HepG2 (cell line): ENCODE results near the gene GRPEL2. TPM values are rescaled to one million over a fixed set of nuclear protein-coding genes. Genes with fewer than 3 reads are reported as not detected.

Experiments
- CHD2 ChIP-seq: IDR thresholded peaks from 2 replicates; pipeline ENCODE4 v1.6.1; 2011; ENCODE audit warnings: low read depth, low read length, improper control_type of control experiment
- KMT2A ChIP-seq: sonication (generic); formaldehyde crosslinking; IDR thresholded peaks from 2 replicates; pipeline ENCODE4 v1.4.0; 2020; ENCODE audit warnings: missing genetic modification reagents
- NAIF1 ChIP-seq: sonication (generic); formaldehyde crosslinking; IDR thresholded peaks from 2 replicates; pipeline ENCODE4 v1.5.0; 2020; ENCODE audit warnings: mild to moderate bottlenecking, missing genetic modification reagents, borderline replicate concordance
- NCOA2 ChIP-seq: sonication (generic); formaldehyde crosslinking; IDR thresholded peaks from 2 replicates; pipeline ENCODE4 v1.8.0; 2022; ENCODE audit warnings: inconsistent platforms
- NR2F2 ChIP-seq: IDR thresholded peaks from 2 replicates; pipeline ENCODE4 v1.6.1; 2012; ENCODE audit warnings: low read depth, inconsistent platforms, borderline replicate concordance
- POGZ ChIP-seq: sonication (generic); formaldehyde crosslinking; IDR thresholded peaks from 2 replicates; pipeline ENCODE4 v1.4.0; 2020; ENCODE audit warnings: mild to moderate bottlenecking, missing genetic modification reagents
- RBFOX2 ChIP-seq: fragments of 200-400 bp; formaldehyde crosslinking; IDR thresholded peaks from 2 replicates; pipeline ENCODE4 v1.6.1; 2017; ENCODE audit warnings: low read depth, mild to moderate bottlenecking, low read length
- SNAPC2 ChIP-seq: sonication (generic); formaldehyde crosslinking; IDR thresholded peaks from 2 replicates; pipeline ENCODE4 v1.8.1; 2022; ENCODE audit warnings: mild to moderate bottlenecking, missing genetic modification reagents
- U2AF1 ChIP-seq: fragments of 200-400 bp; formaldehyde crosslinking; optimal IDR thresholded peaks from 2 replicates; pipeline ENCODE3; 2017; ENCODE audit warnings: mild to moderate bottlenecking, low read depth, low read length
- ZFYVE20 ChIP-seq: sonication (generic); formaldehyde crosslinking; IDR thresholded peaks from 2 replicates; pipeline ENCODE4 v1.8.0; 2023; ENCODE audit warnings: low read depth, mild to moderate bottlenecking, moderate library complexity, missing genetic modification reagents, borderline replicate concordance
- ZNF260 ChIP-seq: sonication (generic); formaldehyde crosslinking; IDR thresholded peaks from 2 replicates; pipeline ENCODE4 v1.4.0; 2020; ENCODE audit warnings: missing genetic modification reagents, low read depth, mild to moderate bottlenecking, borderline replicate concordance
- ZNF446 ChIP-seq: sonication (generic); formaldehyde crosslinking; IDR thresholded peaks from 2 replicates; pipeline ENCODE4 v1.5.0; 2020; ENCODE audit warnings: mild to moderate bottlenecking, missing genetic modification reagents
- ZNF552 ChIP-seq: sonication (generic); formaldehyde crosslinking; IDR thresholded peaks from 2 replicates; pipeline ENCODE4 v1.9.0; 2022; ENCODE audit warnings: missing genetic modification reagents, mild to moderate bottlenecking, borderline replicate concordance
- ZNF569 ChIP-seq: sonication (generic); formaldehyde crosslinking; IDR thresholded peaks from 2 replicates; pipeline ENCODE4 v1.5.0; 2020; ENCODE audit warnings: mild to moderate bottlenecking, missing genetic modification reagents, moderate library complexity, borderline replicate concordance
- ZNF615 ChIP-seq: sonication (generic); formaldehyde crosslinking; IDR thresholded peaks from 2 replicates; pipeline ENCODE4 v1.5.0; 2020; ENCODE audit warnings: mild to moderate bottlenecking, missing genetic modification reagents, borderline replicate concordance
- ZNF678 ChIP-seq: sonication (generic); formaldehyde crosslinking; IDR thresholded peaks from 2 replicates; pipeline ENCODE4 v1.4.0; 2020; ENCODE audit warnings: mild to moderate bottlenecking, missing genetic modification reagents
- ZNF7 ChIP-seq: IDR thresholded peaks from 2 replicates; pipeline ENCODE4 v1.6.1; 2016; ENCODE audit warnings: missing biosample characterization, missing genetic modification reagents
- ZNF709 ChIP-seq: sonication (generic); formaldehyde crosslinking; IDR thresholded peaks from 2 replicates; pipeline ENCODE4 v1.5.0; 2020; ENCODE audit warnings: mild to moderate bottlenecking, missing genetic modification reagents
- polyA plus RNA-seq, 8 experiments: library from polyadenylated mRNA; depleted of rRNA in 3 of 8; stranded (reverse) in 7 of 8; unstranded in 1 of 8; fragments of >200 nt; fragmentation: Illumina TruSeq in 4 of 8; extraction: Trizol in 4 of 8; gene quantifications; 2 replicates each; pipeline versions ENCODE4 v1.2.1 to v1.2.3, GENCODE V29; 2011 to 2016; ENCODE audit warnings: low read depth in 4 of 8, missing spikeins in 1 of 8, mixed read lengths in 1 of 8; ENCODE audit not compliant: insufficient read depth in 1 of 8
- total RNA-seq, 5 experiments: library from RNA; depleted of rRNA; stranded (reverse); fragments of >200 nt; fragmentation: Illumina TruSeq; extraction: Trizol; gene quantifications; 2 replicates each; pipeline ENCODE4 v1.2.3, GENCODE V29; 2016; ENCODE audit warnings: low read depth in 1 of 5
- TF ChIP-seq, protein P1 (sequence below): sonication (generic); formaldehyde crosslinking; IDR thresholded peaks from 2 replicates; pipeline ENCODE4 v1.8.1; 2023; ENCODE audit warnings: mild to moderate bottlenecking, moderate library complexity, missing genetic modification reagents
- TF ChIP-seq, protein P2 (sequence below): sonication (generic); formaldehyde crosslinking; IDR thresholded peaks from 2 replicates; pipeline ENCODE4 v1.5.0; 2020; ENCODE audit warnings: mild to moderate bottlenecking, missing genetic modification reagents
- TF ChIP-seq, protein P3 (sequence below): sonication (generic); formaldehyde crosslinking; IDR thresholded peaks from 2 replicates; pipeline ENCODE4 v1.5.0; 2020; ENCODE audit warnings: mild to moderate bottlenecking, missing genetic modification reagents
- TF ChIP-seq, protein P4 (sequence below): sonication (generic); formaldehyde crosslinking; IDR thresholded peaks from 2 replicates; pipeline ENCODE4 v1.8.0; 2023; ENCODE audit warnings: mild to moderate bottlenecking, missing genetic modification reagents
- TF ChIP-seq, protein P5 (sequence below): sonication (generic); formaldehyde crosslinking; IDR thresholded peaks from 2 replicates; pipeline ENCODE4 v1.4.0; 2020; ENCODE audit warnings: missing genetic modification reagents; ENCODE audit errors: not compliant biosample characterization

GRPEL2 gene
- total and polyA plus RNA-seq, 2 of the 13 experiments (the other 11 are each of a cell fraction or from before 2014, with no cell fraction given): 13.1 to 16.6 TPM

DNA sequence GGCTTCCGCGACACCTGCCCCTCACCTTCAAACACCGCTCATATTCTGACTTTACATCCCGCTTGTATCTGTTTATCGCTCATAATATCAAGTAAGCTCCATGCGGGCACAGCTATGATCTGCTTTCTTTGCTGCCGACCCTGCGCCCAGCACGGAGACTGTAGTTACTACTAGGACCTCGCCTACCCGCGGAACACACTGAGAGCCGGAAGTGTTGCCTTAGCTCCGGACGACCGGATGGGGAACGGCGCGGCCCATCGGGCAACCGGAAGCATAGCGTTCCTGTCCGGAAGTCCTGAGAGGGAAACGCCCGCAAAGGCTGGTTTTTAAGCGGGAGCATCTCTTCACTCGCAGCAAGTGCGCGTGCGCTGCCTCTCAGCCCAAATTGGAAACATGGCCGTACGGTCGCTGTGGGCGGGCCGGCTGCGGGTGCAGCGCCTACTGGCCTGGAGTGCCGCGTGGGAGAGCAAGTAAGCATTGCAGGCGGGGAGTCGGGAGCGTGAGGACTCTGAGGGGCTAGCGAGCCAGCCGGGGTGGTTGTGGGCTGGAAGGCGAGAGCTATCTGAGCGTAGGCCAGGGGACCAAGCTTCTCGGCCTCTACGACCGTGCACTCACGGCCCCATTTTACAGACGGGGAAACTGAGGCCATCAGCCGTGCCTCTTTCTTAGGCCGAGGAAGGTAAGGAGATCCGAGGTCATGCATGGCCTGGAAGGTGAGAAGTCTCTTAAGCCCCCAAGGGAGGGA lies at the start of gene GRPEL2 (continued):
- TF ChIP-seq, protein P1, sequence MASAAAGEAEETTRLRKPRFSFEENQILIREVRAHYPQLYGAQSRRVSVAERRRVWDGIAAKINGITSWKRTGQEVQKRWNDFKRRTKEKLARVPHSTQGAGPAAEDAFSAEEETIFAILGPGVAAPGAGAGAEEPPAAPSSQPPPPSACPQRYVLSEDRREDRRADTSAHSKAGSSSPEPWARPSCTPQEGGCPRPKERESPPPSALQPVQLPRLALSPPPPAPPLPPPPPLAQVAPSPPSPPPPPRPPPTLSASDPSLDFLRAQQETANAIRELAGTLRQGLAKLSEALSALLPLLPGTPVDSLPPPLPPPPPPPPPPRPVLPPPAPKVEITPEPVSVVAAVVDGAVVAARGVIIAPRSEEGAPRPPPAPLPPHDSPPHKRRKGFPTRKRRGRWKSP: peak; percentile 73
- TF ChIP-seq NCOA2: peak; percentile 54
- no peak for TF ChIP-seq ZNF678 (CRISPR knock-in tag)
- TF ChIP-seq ZNF709 (CRISPR knock-in tag): peak; percentile 92
- peak; percentile 95 for TF ChIP-seq RBFOX2
- peak; percentile 88; the same call in 1 of the 2 replicates for TF ChIP-seq ZNF446 (CRISPR knock-in tag)
- TF ChIP-seq ZNF7 (CRISPR knock-in tag): no peak
- TF ChIP-seq, protein P2, sequence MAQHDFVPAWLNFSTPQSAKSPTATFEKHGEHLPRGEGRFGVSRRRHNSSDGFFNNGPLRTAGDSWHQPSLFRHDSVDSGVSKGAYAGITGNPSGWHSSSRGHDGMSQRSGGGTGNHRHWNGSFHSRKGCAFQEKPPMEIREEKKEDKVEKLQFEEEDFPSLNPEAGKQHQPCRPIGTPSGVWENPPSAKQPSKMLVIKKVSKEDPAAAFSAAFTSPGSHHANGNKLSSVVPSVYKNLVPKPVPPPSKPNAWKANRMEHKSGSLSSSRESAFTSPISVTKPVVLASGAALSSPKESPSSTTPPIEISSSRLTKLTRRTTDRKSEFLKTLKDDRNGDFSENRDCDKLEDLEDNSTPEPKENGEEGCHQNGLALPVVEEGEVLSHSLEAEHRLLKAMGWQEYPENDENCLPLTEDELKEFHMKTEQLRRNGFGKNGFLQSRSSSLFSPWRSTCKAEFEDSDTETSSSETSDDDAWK: no peak
- no peak; the same call in 1 of the 2 replicates for TF ChIP-seq ZNF552 (CRISPR knock-in tag)
- TF ChIP-seq NR2F2: no peak; the same call in 1 of the 2 replicates
- no peak for TF ChIP-seq ZNF260 (CRISPR knock-in tag)
- no peak for TF ChIP-seq ZNF615
- TF ChIP-seq, protein P3, sequence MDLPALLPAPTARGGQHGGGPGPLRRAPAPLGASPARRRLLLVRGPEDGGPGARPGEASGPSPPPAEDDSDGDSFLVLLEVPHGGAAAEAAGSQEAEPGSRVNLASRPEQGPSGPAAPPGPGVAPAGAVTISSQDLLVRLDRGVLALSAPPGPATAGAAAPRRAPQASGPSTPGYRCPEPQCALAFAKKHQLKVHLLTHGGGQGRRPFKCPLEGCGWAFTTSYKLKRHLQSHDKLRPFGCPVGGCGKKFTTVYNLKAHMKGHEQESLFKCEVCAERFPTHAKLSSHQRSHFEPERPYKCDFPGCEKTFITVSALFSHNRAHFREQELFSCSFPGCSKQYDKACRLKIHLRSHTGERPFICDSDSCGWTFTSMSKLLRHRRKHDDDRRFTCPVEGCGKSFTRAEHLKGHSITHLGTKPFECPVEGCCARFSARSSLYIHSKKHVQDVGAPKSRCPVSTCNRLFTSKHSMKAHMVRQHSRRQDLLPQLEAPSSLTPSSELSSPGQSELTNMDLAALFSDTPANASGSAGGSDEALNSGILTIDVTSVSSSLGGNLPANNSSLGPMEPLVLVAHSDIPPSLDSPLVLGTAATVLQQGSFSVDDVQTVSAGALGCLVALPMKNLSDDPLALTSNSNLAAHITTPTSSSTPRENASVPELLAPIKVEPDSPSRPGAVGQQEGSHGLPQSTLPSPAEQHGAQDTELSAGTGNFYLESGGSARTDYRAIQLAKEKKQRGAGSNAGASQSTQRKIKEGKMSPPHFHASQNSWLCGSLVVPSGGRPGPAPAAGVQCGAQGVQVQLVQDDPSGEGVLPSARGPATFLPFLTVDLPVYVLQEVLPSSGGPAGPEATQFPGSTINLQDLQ: no peak
- 0 out of 2 replicates have a peak, but pooled peaks have one; percentile 78 for TF ChIP-seq ZNF569
- peak; percentile 60; the same call in 1 of the 2 replicates for TF ChIP-seq POGZ (CRISPR knock-in tag)
- TF ChIP-seq U2AF1: peak; percentile 87
- TF ChIP-seq CHD2: no peak
- TF ChIP-seq SNAPC2 (CRISPR knock-in tag): peak; percentile 77
- TF ChIP-seq, protein P4, sequence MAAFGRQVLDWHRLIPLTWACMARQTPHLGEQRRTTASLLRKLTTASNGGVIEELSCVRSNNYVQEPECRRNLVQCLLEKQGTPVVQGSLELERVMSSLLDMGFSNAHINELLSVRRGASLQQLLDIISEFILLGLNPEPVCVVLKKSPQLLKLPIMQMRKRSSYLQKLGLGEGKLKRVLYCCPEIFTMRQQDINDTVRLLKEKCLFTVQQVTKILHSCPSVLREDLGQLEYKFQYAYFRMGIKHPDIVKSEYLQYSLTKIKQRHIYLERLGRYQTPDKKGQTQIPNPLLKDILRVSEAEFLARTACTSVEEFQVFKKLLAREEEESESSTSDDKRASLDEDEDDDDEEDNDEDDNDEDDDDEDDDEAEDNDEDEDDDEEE (CRISPR knock-in tag): peak; percentile 84; the same call in 1 of the 2 replicates
- peak; percentile 51; the same call in 1 of the 2 replicates for TF ChIP-seq NAIF1 (CRISPR knock-in tag)
- TF ChIP-seq KMT2A (CRISPR knock-in tag): peak; percentile 86
- TF ChIP-seq, protein P5, sequence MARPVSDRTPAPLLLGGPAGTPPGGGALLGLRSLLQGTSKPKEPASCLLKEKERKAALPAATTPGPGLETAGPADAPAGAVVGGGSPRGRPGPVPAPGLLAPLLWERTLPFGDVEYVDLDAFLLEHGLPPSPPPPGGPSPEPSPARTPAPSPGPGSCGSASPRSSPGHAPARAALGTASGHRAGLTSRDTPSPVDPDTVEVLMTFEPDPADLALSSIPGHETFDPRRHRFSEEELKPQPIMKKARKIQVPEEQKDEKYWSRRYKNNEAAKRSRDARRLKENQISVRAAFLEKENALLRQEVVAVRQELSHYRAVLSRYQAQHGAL: no peak
- TF ChIP-seq ZFYVE20: no peak
